Transverse colon (tissue), 4 donors: Measurements from ENCODE around the gene OR10H4. TPM values are rescaled to one million over a fixed set of nuclear protein-coding genes. Genes with fewer than 3 reads are reported as not detected.

Experiments
- DNase-seq: peaks from one replicate; pipeline ENCODE4 v3.0.0-alpha.2; 2019
- H3K27ac ChIP-seq, 4 donors: fragments of 200-600 bp; sonication (generic); 2 replicates each; pipeline ENCODE4 v1.5.1; 2016 to 2018; ENCODE audit warnings: inconsistent platforms in 4 of 4
- H3K27me3 ChIP-seq: fragments of 200-600 bp; sonication (generic); 2 replicates; pipeline ENCODE4 v1.5.1; 2017; ENCODE audit warnings: inconsistent platforms
- H3K36me3 ChIP-seq, 4 donors: fragments of 200-600 bp; sonication (generic); 2 replicates each; pipeline ENCODE4 v1.5.1; 2017 to 2019; ENCODE audit warnings: inconsistent platforms in 4 of 4
- H3K4me1 ChIP-seq, 4 donors: fragments of 200-600 bp; sonication (generic); 2 replicates each; pipeline ENCODE4 v1.5.1; 2017 to 2020; ENCODE audit warnings: inconsistent platforms in 4 of 4
- H3K4me3 ChIP-seq, 4 donors: fragments of 200-600 bp; sonication (generic); 1 replicate in 1 of 4; 2 replicates in 3 of 4; pipeline versions ENCODE4 v1.5.1 to v1.6.1; 2017 to 2019; ENCODE audit warnings: inconsistent platforms in 4 of 4
- H3K9me3 ChIP-seq, 2 donors: fragments of 200-600 bp; sonication (generic); 2 replicates each; pipeline ENCODE4 v1.5.1; 2017 to 2019; ENCODE audit warnings: inconsistent platforms in 2 of 2
- CTCF ChIP-seq, 5 experiments: fragments of 200-600 bp in 3 of 5; fragments of 450-650 bp in 2 of 5; sonication (generic) in 3 of 5; IDR thresholded peaks; 1 replicate in 2 of 5; 2 replicates in 3 of 5; pipeline ENCODE4 v1.5.1; 2016 to 2017; ENCODE audit warnings: antibody characterized with exemption in 5 of 5, inconsistent platforms in 3 of 5, mild to moderate bottlenecking in 2 of 5, moderate library complexity in 1 of 5
- EP300 ChIP-seq: sonication (generic); formaldehyde crosslinking; IDR thresholded peaks from one replicate; pipeline ENCODE4 v1.6.1; 2017; ENCODE audit warnings: antibody characterized with exemption, low read depth
- POLR2A ChIP-seq: fragments of 450-650 bp; IDR thresholded peaks from one replicate; pipeline ENCODE4 v1.6.1; 2016; ENCODE audit warnings: antibody characterized with exemption, mild to moderate bottlenecking, moderate library complexity
- POLR2AphosphoS5 ChIP-seq, 3 donors: sonication (generic); formaldehyde crosslinking; IDR thresholded peaks; one replicate each; pipeline ENCODE4 v1.6.1; 2016; ENCODE audit warnings: antibody characterized with exemption in 3 of 3
- WGBS, 2 donors: methylation state at CpG; one replicate each; pipeline ENCODE4 v1.1.5; 2018; ENCODE audit warnings: low coverage in 1 of 2; 5-methylcytosine and 5-hydroxymethylcytosine counted together
- in situ Hi-C, 4 donors: fragments of 200-750 bp; cut with MboI; loops; one replicate each; pipeline versions ENCODE4 v1.15.0 to v1.15.1; 2017; ENCODE audit warnings: low sequenced_read_pairs in 3 of 4, low pct_ligation_motif_present in 1 of 4, low pct_unique_long_range_greater_than_20kb in 1 of 4
- intact Hi-C: fragments of 100-400 bp; cut with DNase I; formaldehyde crosslinking; loops from one replicate; pipeline ENCODE4 v1.15.1; 2023; ENCODE audit warnings: low total_unique reads
- total RNA-seq, 4 donors: library from RNA; depleted of rRNA; stranded (reverse); fragments of >200 nt; gene quantifications; one replicate each; pipeline ENCODE4 v1.1.0, GENCODE V29; 2016

Gene OR10H4
- total RNA-seq, 4 donors from 2014 or later: not detected

GRCh38 chr19:15905026-15905425 lies 43.8 kb upstream of the OR10H4 start:
- no peak for DNase-seq
- H3K9me3 ChIP-seq: no peaks in the 10 kb centered on the region
- H3K36me3 ChIP-seq: no peaks in the 10 kb centered on the region
- H3K27ac ChIP-seq: no peak overlapping the region
- in situ Hi-C loops: no loop called here
- H3K4me3 ChIP-seq: no peak overlapping the region
- intact Hi-C loops: no loop called here
- no peaks in the 10 kb centered on the region for H3K4me1 ChIP-seq
- TF ChIP-seq POLR2AphosphoS5 (IDR thresholded peaks at IDR 0.05) (no peak), POLR2A (no peak), EP300 (no peak), CTCF (IDR thresholded peaks at IDR 0.05) (no peak)
- peaks cover 39% of the 10 kb centered on the region for H3K27me3 ChIP-seq

GRCh38 chr19:15911599-15912235 lies 37.1 kb upstream of the OR10H4 start:
- H3K27me3 ChIP-seq: peaks cover 54% of the 10 kb centered on the region
- H3K9me3 ChIP-seq: peaks cover 8 to 11% of the 10 kb centered on the region in 2 donors
- intact Hi-C loops: no loop called here
- no peaks in the 10 kb centered on the region for H3K4me1 ChIP-seq
- H3K36me3 ChIP-seq: peaks cover 0 to 9% (median 0%) of the 10 kb centered on the region in 4 donors
- no peak for DNase-seq
- H3K4me3 ChIP-seq: no peak overlapping the region
- 18 to 57% methylated on average over 8 to 43 of the region's 44 CpGs for WGBS, 2 donors
- in situ Hi-C loops: no loop called here
- TF ChIP-seq POLR2AphosphoS5 (IDR thresholded peaks at IDR 0.05) (no peak), CTCF (IDR thresholded peaks at IDR 0.05) (no peak), POLR2A (no peak), EP300 (no peak)
- H3K27ac ChIP-seq: no peak overlapping the region

- H3K4me1 ChIP-seq: no peaks in the 10 kb centered on the region
- DNase-seq: no peak
- H3K36me3 ChIP-seq: peaks cover 0 to 9% (median 0%) of the 10 kb centered on the region in 4 donors
- peaks cover 46% of the 10 kb centered on the region for H3K27me3 ChIP-seq
- H3K27ac ChIP-seq: no peak overlapping the region
- no peak for TF ChIP-seq POLR2A
- TF ChIP-seq EP300: no peak
- TF ChIP-seq POLR2AphosphoS5 (IDR thresholded peaks at IDR 0.05): no peak
- TF ChIP-seq CTCF (IDR thresholded peaks at IDR 0.05): no peak
- WGBS, 2 donors: 71 to 100% methylated on average over 1 to 6 of the region's 6 CpGs
- H3K9me3 ChIP-seq: peaks cover 8 to 11% of the 10 kb centered on the region in 2 donors
- intact Hi-C loops: no loop called here
- no peak overlapping the region for H3K4me3 ChIP-seq
- in situ Hi-C loops: no loop called here
These were observed 35.4 kb upstream of the OR10H4 start for GRCh38 chr19:15913384-15913783.

DNA sequence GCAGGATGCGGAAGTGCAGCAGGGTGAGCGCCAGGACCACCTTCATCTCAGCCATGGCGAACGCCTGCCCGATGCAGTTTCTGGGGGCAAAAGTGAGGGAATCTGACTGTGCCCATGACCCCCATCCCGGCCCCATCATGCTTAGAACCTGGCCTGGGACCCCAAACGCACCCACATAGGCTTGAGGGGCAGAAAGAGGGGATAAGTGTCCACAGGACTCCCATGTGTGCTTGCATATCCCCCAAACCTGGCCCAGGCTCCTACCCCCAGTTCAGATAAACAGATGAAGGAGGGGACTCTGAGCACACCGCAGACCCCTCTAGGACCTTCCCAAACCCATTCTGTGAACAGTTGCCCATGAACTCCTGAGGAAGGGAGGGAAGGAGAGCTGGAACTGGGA lies 35.0 kb upstream of the OR10H4 start:
- in situ Hi-C loops (no loop called here), intact Hi-C loops (no loop called here)
- WGBS, 2 donors: 88 to 93% methylated on average over 1 to 6 of the region's 8 CpGs

More for the DNA sequence above, 35.0 kb upstream of the OR10H4 start:
- TF ChIP-seq CTCF (IDR thresholded peaks at IDR 0.05): no peak
- TF ChIP-seq POLR2AphosphoS5 (IDR thresholded peaks at IDR 0.05): no peak
- no peak for TF ChIP-seq POLR2A
- no peak for TF ChIP-seq EP300
- peaks cover 8 to 11% of the 10 kb centered on the region in 2 donors for H3K9me3 ChIP-seq
- no peaks in the 10 kb centered on the region for H3K4me1 ChIP-seq
- H3K4me3 ChIP-seq: no peak overlapping the region
- peaks cover 0 to 9% (median 0%) of the 10 kb centered on the region in 4 donors for H3K36me3 ChIP-seq
- H3K27me3 ChIP-seq: peaks cover 42% of the 10 kb centered on the region
- no peak overlapping the region for H3K27ac ChIP-seq
- DNase-seq: no peak
